HepG2 (cell line): ENCODE data around the gene LRR1. TPM values are rescaled to one million over a fixed set of nuclear protein-coding genes. Genes with fewer than 3 reads are reported as not detected.

Experiments
- AGO2 ChIP-seq: fragments of 200-400 bp; formaldehyde crosslinking; optimal IDR thresholded peaks from 2 replicates; pipeline ENCODE3; 2017; ENCODE audit warnings: mild to moderate bottlenecking, low read depth, low read length, moderate library complexity
- DMTF1 ChIP-seq: sonication (generic); formaldehyde crosslinking; IDR thresholded peaks from 2 replicates; pipeline ENCODE4 v1.4.0; 2020; ENCODE audit warnings: mild to moderate bottlenecking, missing genetic modification reagents
- GATA4 ChIP-seq: sonication (generic); IDR thresholded peaks from 2 replicates; pipeline ENCODE4 v1.6.1; 2016; ENCODE audit warnings: antibody characterized with exemption, low read depth, borderline replicate concordance
- HDAC2 ChIP-seq: sonication (generic); formaldehyde crosslinking; IDR thresholded peaks from 2 replicates; pipeline ENCODE4 v1.4.0; 2020; ENCODE audit warnings: missing genetic modification reagents
- HMGXB3 ChIP-seq: sonication (generic); formaldehyde crosslinking; IDR thresholded peaks from 2 replicates; pipeline ENCODE4 v1.4.0; 2020; ENCODE audit warnings: missing genetic modification reagents, borderline replicate concordance
- HOXD1 ChIP-seq: sonication (generic); formaldehyde crosslinking; IDR thresholded peaks from 2 replicates; pipeline ENCODE4 v1.5.0; 2020; ENCODE audit warnings: missing genetic modification reagents
- JUNB ChIP-seq: sonication (generic); formaldehyde crosslinking; IDR thresholded peaks from 2 replicates; pipeline ENCODE4 v1.8.0; 2022; ENCODE audit warnings: missing genetic modification reagents, mild to moderate bottlenecking, borderline replicate concordance
- LBX2 ChIP-seq: sonication (generic); formaldehyde crosslinking; IDR thresholded peaks from 2 replicates; pipeline ENCODE4 v1.5.0; 2020; ENCODE audit warnings: missing genetic modification reagents, mild to moderate bottlenecking, borderline replicate concordance
- NCOA5 ChIP-seq: sonication (generic); formaldehyde crosslinking; IDR thresholded peaks from 2 replicates; pipeline ENCODE4 v1.4.0; 2020; ENCODE audit warnings: missing genetic modification reagents
- NR2F2 ChIP-seq: IDR thresholded peaks from 2 replicates; pipeline ENCODE4 v1.6.1; 2012; ENCODE audit warnings: low read depth, inconsistent platforms, borderline replicate concordance
- PAF1 ChIP-seq: IDR thresholded peaks from 2 replicates; pipeline ENCODE4 v1.6.1; 2016; ENCODE audit warnings: missing genetic modification reagents, missing compliant biosample characterization
- TBX2 ChIP-seq: sonication (generic); formaldehyde crosslinking; IDR thresholded peaks from 2 replicates; pipeline ENCODE4 v1.5.0; 2020; ENCODE audit warnings: missing genetic modification reagents, mild to moderate bottlenecking, borderline replicate concordance
- TCF7L2 ChIP-seq: IDR thresholded peaks from 2 replicates; pipeline ENCODE4 v1.6.1; 2011; ENCODE audit warnings: mild to moderate bottlenecking, low read depth, low read length, moderate library complexity
- TRAFD1 ChIP-seq: sonication (generic); formaldehyde crosslinking; IDR thresholded peaks from 2 replicates; pipeline ENCODE4 v1.5.1; 2020; ENCODE audit warnings: missing genetic modification reagents, mild to moderate bottlenecking, borderline replicate concordance
- ZNF136 ChIP-seq: sonication (generic); formaldehyde crosslinking; IDR thresholded peaks from 2 replicates; pipeline ENCODE4 v1.8.1; 2022; ENCODE audit warnings: low read depth, mild to moderate bottlenecking, moderate library complexity, missing genetic modification reagents
- ZNF232 ChIP-seq: sonication (generic); formaldehyde crosslinking; IDR thresholded peaks from 2 replicates; pipeline ENCODE4 v1.4.0; 2020; ENCODE audit warnings: missing genetic modification reagents, borderline replicate concordance
- ZNF337 ChIP-seq: sonication (generic); formaldehyde crosslinking; IDR thresholded peaks from 2 replicates; pipeline ENCODE4 v1.5.1; 2020; ENCODE audit warnings: missing genetic modification reagents, low read depth, mild to moderate bottlenecking, borderline replicate concordance
- ZNF615 ChIP-seq: sonication (generic); formaldehyde crosslinking; IDR thresholded peaks from 2 replicates; pipeline ENCODE4 v1.5.0; 2020; ENCODE audit warnings: mild to moderate bottlenecking, missing genetic modification reagents, borderline replicate concordance
- ZNF749 ChIP-seq: sonication (generic); formaldehyde crosslinking; IDR thresholded peaks from 2 replicates; pipeline ENCODE4 v1.8.0; 2022; ENCODE audit warnings: mild to moderate bottlenecking, missing genetic modification reagents, moderate library complexity, borderline replicate concordance
- ZNF781 ChIP-seq: sonication (generic); formaldehyde crosslinking; IDR thresholded peaks from 2 replicates; pipeline ENCODE4 v1.5.1; 2020; ENCODE audit warnings: borderline replicate concordance, mild to moderate bottlenecking, missing genetic modification reagents; ENCODE audit errors: not compliant biosample characterization
- polyA plus RNA-seq, 8 experiments: library from polyadenylated mRNA; depleted of rRNA in 3 of 8; stranded (reverse) in 7 of 8; unstranded in 1 of 8; fragments of >200 nt; fragmentation: Illumina TruSeq in 4 of 8; extraction: Trizol in 4 of 8; gene quantifications; 2 replicates each; pipeline versions ENCODE4 v1.2.1 to v1.2.3, GENCODE V29; 2011 to 2016; ENCODE audit warnings: low read depth in 4 of 8, missing spikeins in 1 of 8, mixed read lengths in 1 of 8; ENCODE audit not compliant: insufficient read depth in 1 of 8
- total RNA-seq, 5 experiments: library from RNA; depleted of rRNA; stranded (reverse); fragments of >200 nt; fragmentation: Illumina TruSeq; extraction: Trizol; gene quantifications; 2 replicates each; pipeline ENCODE4 v1.2.3, GENCODE V29; 2016; ENCODE audit warnings: low read depth in 1 of 5

The LRR1 gene
- total and polyA plus RNA-seq, 2 of the 13 experiments (the other 11 are each of a cell fraction or from before 2014, with no cell fraction given) = 7.0 to 36.2 TPM

- TF ChIP-seq LBX2 (CRISPR knock-in tag) = no peak
- TF ChIP-seq GATA4 = no peak
- no peak for TF ChIP-seq ZNF232
- peak; percentile 80 for TF ChIP-seq AGO2
- no peak for TF ChIP-seq HOXD1 (CRISPR knock-in tag)
- no peak for TF ChIP-seq TCF7L2
- TF ChIP-seq ZNF136 (CRISPR knock-in tag) = 0 out of 2 replicates have a peak, but pooled peaks have one; percentile 50
- no peak for TF ChIP-seq HMGXB3 (CRISPR knock-in tag)
- TF ChIP-seq TBX2 (CRISPR knock-in tag) = no peak
- TF ChIP-seq ZNF615 (CRISPR knock-in tag) = no peak
- TF ChIP-seq NCOA5 (CRISPR knock-in tag) = no peak
- TF ChIP-seq PAF1 (CRISPR knock-in tag) = no peak
- no peak for TF ChIP-seq JUNB (CRISPR knock-in tag)
- no peak for TF ChIP-seq DMTF1 (CRISPR knock-in tag)
- 0 out of 2 replicates have a peak, but pooled peaks have one; percentile 40 for TF ChIP-seq ZNF337 (CRISPR knock-in tag)
- TF ChIP-seq ZNF781 (CRISPR knock-in tag) = peak; percentile 13
- no peak for TF ChIP-seq HDAC2 (CRISPR knock-in tag)
- no peak for TF ChIP-seq NR2F2
- TF ChIP-seq ZNF749 (CRISPR knock-in tag) = no peak; the same call in 1 of the 2 replicates
- TF ChIP-seq TRAFD1 (CRISPR knock-in tag) = no peak
Observed at GRCh38 chr14:49621114-49621881, 22.6 kb downstream of the LRR1 start (continued).
